ENCODE data around the gene GAS1. TPM values are rescaled to one million over a fixed set of nuclear protein-coding genes. Genes with fewer than 3 reads are reported as not detected.

Gene GAS1
- total and polyA plus RNA-seq, 2 of the 8 experiments (the other 6 are each of a cell fraction or from before 2014, with no cell fraction given): 2.8 to 5.7 TPM

- TF ChIP-seq SAP30 (IDR thresholded peaks at IDR 0.05; ENCODE audit: insufficient read depth, insufficient replicate concordance, low read length): no peak
- TF ChIP-seq RXRA (IDR thresholded peaks at IDR 0.05; ENCODE audit: insufficient read depth, low read depth, low read length): no peak
- TF ChIP-seq POLR2AphosphoS5 (IDR thresholded peaks at IDR 0.05; ENCODE audit: low read depth, low read length): no peak
- TF ChIP-seq CHD7 (IDR thresholded peaks at IDR 0.05; ENCODE audit: insufficient replicate concordance, low read length): no peak
These were observed 26.0 kb downstream of the GAS1 start (continued) for GRCh38 chr9:86921151-86921923.
